Mesodermal cell (in vitro differentiated cells): ENCODE measurements around the gene MRPL24.
A peak's percentile ranks its signal among the peaks of the same experiment; 100 is the strongest.

Source experiments
- H3K27ac ChIP-seq: 2 replicates; pipeline ENCODE4 v1.7.0; 2013; ENCODE audit warnings: mild to moderate bottlenecking, low read depth, low read length, moderate library complexity; ENCODE audit not compliant: severe bottlenecking
- H3K36me3 ChIP-seq: 2 replicates; pipeline ENCODE4 v1.7.1; 2013; ENCODE audit warnings: mild to moderate bottlenecking, low read length, moderate library complexity; ENCODE audit not compliant: control insufficient read depth, insufficient read depth
- H3K4me1 ChIP-seq: one replicate; pipeline ENCODE4 v1.7.1; 2013; ENCODE audit warnings: mild to moderate bottlenecking, low read length; ENCODE audit not compliant: insufficient read depth, control insufficient read depth, poor library complexity, severe bottlenecking
- H3K4me3 ChIP-seq: 2 replicates; pipeline ENCODE4 v1.7.0; 2013; ENCODE audit warnings: low read length, control low read depth, mild to moderate bottlenecking; ENCODE audit not compliant: insufficient read depth, poor library complexity, severe bottlenecking; ENCODE audit errors: extremely low read depth
- H3K9me3 ChIP-seq: 2 replicates; pipeline ENCODE4 v1.7.1; 2013; ENCODE audit warnings: mild to moderate bottlenecking, low read length, moderate library complexity; ENCODE audit not compliant: control insufficient read depth
- WGBS, 2 experiments: methylation state at CpG; one replicate each; pipeline ENCODE4 v1.1.5; 2013; ENCODE audit warnings: missing lambda C conversion rate in 2 of 2; ENCODE audit not compliant: insufficient coverage in 2 of 2; 5-methylcytosine and 5-hydroxymethylcytosine counted together

MRPL24 gene

DNA sequence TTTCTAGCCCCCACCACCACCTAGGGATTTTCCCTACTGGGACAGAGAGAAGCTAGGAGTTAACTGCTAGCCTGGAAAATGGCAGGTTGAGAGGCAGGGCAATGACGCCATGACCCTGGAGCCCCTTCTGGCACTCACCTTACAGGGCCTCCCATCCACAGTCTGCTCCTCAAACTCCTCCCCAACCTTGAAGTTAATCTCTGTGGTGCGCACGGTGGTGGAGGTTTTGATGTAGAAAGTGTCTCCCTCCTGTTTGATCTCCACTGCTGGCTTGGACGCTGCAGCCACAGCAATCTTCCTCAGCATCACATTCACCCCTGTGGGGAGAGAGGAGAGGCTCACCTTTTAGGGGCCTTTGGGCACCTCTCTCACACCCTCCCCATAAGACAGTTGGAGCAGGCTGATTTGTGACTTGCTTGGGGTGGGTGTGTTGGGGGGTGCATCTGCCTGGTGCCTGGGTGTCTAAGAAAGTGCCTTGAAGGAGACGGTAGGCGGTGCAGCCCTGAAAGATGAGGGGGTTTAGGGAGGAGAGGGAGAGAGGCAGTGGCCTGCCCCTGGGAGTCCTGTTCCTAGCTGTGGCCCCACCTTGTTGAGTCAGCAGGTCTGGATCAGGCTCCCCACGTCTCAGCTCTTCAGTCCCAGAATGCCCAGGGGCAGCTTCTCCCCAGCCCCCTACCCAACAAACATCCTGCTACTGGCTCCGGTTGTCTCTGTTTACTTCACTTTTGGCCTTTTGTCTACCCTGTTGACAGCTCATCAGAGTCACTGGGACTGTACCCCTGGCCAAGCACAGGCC, 40.0 kb downstream of the MRPL24 start:
- peaks cover 25% of the 10 kb centered on the region for H3K4me1 ChIP-seq
- H3K4me3 ChIP-seq: no peak overlapping the region
- H3K27ac ChIP-seq: peak overlapping the region; percentile 46
- H3K9me3 ChIP-seq: no peaks in the 10 kb centered on the region
- peaks cover 44% of the 10 kb centered on the region for H3K36me3 ChIP-seq
- WGBS, 2 experiments: 39 to 71% methylated on average over 2 to 3 of the region's 8 CpGs

GRCh38 chr1:156698995-156699394, 41.9 kb downstream of the MRPL24 start:
- 91 to 100% methylated on average over 1 of the region's 1 CpG for WGBS, 2 experiments
- H3K4me3 ChIP-seq: no peak overlapping the region
- H3K36me3 ChIP-seq: peaks cover 44% of the 10 kb centered on the region
- H3K4me1 ChIP-seq: peaks cover 24% of the 10 kb centered on the region
- no peak overlapping the region for H3K27ac ChIP-seq
- H3K9me3 ChIP-seq: no peaks in the 10 kb centered on the region

GRCh38 chr1:156697481-156697880, 43.4 kb downstream of the MRPL24 start:
- WGBS, 2 experiments: 89 to 98% methylated on average over 5 to 8 of the region's 8 CpGs
- no peak overlapping the region for H3K4me3 ChIP-seq
- no peak overlapping the region for H3K27ac ChIP-seq
- peaks cover 35% of the 10 kb centered on the region for H3K4me1 ChIP-seq
- H3K9me3 ChIP-seq: no peaks in the 10 kb centered on the region
- peaks cover 36% of the 10 kb centered on the region for H3K36me3 ChIP-seq

GRCh38 chr1:156696755-156697154, 44.1 kb downstream of the MRPL24 start:
- peak overlapping the region; percentile 33 for H3K27ac ChIP-seq
- 95 to 100% methylated on average over 8 of the region's 8 CpGs for WGBS, 2 experiments
- no peaks in the 10 kb centered on the region for H3K9me3 ChIP-seq

DNA sequence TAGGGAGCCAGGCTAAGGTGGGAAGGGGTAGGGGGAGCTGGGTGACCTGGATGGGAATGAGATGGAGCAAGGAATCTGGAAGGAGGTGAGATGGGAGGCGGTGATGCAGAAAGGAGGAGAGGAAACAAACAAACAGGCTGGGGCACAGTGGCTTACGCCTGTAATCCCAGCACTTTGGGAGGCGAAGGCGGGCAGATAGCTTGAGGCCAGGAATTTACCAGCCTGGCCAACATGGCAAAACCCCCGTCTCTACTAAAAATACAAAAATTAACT, 46.3 kb downstream of the MRPL24 start:
- H3K4me1 ChIP-seq: peaks cover 46% of the 10 kb centered on the region
- WGBS, 2 experiments: 66 to 73% methylated on average over 4 to 5 of the region's 5 CpGs
- no peak overlapping the region for H3K4me3 ChIP-seq
- peaks cover 20% of the 10 kb centered on the region for H3K36me3 ChIP-seq
- H3K9me3 ChIP-seq: no peaks in the 10 kb centered on the region
- H3K27ac ChIP-seq: peak overlapping the region; percentile 76

More at GRCh38 chr1:156696755-156697154, 44.1 kb downstream of the MRPL24 start:
- peaks cover 36% of the 10 kb centered on the region for H3K36me3 ChIP-seq
- peaks cover 40% of the 10 kb centered on the region for H3K4me1 ChIP-seq
- H3K4me3 ChIP-seq: no peak overlapping the region

GRCh38 chr1:156693848-156694689, 46.8 kb downstream of the MRPL24 start:
- Histone ChIP-seq H3K4me3 (no peak overlapping the region), H3K4me1 (peaks cover 46% of the 10 kb centered on the region), H3K27ac (peak overlapping the region; percentile 76)

DNA sequence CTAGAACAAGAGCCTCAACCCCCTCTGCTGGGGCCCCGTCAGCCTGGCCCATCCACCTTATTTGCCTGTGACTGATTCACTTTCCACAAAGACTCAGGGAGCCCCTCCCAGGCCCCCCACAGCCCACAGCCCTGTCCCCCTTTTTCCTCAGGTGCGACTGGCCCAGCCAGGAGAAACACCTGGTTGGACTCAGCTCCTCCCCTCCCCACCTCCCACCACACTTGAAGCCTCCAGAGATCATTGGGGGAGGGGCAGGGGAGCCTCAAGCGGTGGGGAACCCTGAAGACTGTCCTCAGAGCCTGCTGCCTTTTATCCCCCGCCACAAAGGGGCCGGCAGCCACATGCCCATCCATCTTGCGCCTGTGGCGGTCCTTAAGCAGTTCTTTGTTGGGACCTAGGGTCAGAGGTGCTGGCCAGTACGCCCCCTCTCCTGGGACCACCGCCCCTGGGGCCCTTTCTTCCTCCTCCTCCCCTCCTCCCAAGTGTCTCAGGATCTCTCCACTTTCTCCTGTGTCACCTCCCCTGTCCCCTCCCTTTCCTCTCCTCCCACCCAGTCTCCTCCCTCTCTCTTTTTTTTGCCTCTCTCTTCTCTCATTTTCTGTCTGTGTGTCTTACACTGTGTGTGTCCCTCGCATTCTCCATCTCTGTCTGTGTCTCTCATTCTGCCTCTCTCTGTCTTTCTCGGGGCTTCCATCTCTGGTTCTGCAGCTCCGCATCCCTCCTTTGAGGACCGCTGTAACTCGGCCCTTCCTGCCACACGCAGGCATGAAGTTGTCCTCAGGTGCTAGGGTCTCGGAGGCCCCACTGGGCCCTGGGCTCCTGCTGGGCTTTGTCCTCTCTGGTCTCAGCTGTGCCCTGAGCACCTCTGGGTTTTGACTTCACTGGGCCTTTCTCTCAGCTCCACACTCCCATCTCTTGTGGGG, 47.7 kb downstream of the MRPL24 start:
- peaks cover 46% of the 10 kb centered on the region for H3K4me1 ChIP-seq
- H3K4me3 ChIP-seq: no peak overlapping the region
- H3K27ac ChIP-seq: peak overlapping the region; percentile 76
- H3K36me3 ChIP-seq: peaks cover 6% of the 10 kb centered on the region
- H3K9me3 ChIP-seq: no peaks in the 10 kb centered on the region
- WGBS, 2 experiments: 11 to 12% methylated on average over 14 to 16 of the region's 16 CpGs

More at GRCh38 chr1:156693848-156694689, 46.8 kb downstream of the MRPL24 start:
- H3K36me3 ChIP-seq: peaks cover 14% of the 10 kb centered on the region
- 46 to 49% methylated on average over 8 to 11 of the region's 12 CpGs for WGBS, 2 experiments
- no peaks in the 10 kb centered on the region for H3K9me3 ChIP-seq

DNA sequence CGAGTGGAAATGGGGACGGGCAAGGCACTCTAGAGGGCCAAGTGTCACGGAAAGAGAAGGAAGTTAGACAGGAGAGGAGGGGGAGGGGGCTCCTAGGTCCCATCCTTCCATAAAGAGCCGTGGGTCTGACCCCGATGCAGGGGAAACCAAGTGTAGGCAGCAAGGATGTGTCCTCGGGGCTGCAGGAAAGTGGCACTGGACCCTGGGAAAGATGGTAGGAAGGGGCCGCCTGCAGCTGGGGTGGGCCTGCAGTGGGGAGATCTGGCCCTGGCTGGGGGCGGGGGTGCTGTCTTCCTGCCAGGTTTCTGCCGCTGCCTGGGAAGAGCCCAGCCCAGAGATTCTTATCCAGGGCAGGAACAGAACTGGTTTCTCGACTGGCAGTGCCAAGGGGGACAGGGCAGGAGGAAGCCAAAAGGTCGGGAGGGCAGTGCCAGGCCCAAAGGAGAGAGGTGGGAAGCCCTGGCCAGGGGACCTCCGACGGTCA, 48.4 kb downstream of the MRPL24 start:
- WGBS, 2 experiments: 9 to 10% methylated on average over 11 to 12 of the region's 13 CpGs
- H3K9me3 ChIP-seq: no peaks in the 10 kb centered on the region
- peak overlapping the region; percentile 76 for H3K27ac ChIP-seq
- H3K4me3 ChIP-seq: no peak overlapping the region
- H3K4me1 ChIP-seq: peaks cover 46% of the 10 kb centered on the region
- H3K36me3 ChIP-seq: no peaks in the 10 kb centered on the region

GRCh38 chr1:156691665-156692440, 49.0 kb downstream of the MRPL24 start:
- H3K27ac ChIP-seq: peak overlapping the region; percentile 76
- H3K4me3 ChIP-seq: no peak overlapping the region
- H3K9me3 ChIP-seq: no peaks in the 10 kb centered on the region
- WGBS, 2 experiments: 16 to 22% methylated on average over 15 to 16 of the region's 20 CpGs
- peaks cover 46% of the 10 kb centered on the region for H3K4me1 ChIP-seq
- no peaks in the 10 kb centered on the region for H3K36me3 ChIP-seq
